ENCODE measurements around the gene VWA3B. TPM values are rescaled to one million over a fixed set of nuclear protein-coding genes. Genes with fewer than 3 reads are reported as not detected.

VWA3B gene
- total RNA-seq, 1 experiment from 2014 or later = not detected

- TF ChIP-seq, protein P1, sequence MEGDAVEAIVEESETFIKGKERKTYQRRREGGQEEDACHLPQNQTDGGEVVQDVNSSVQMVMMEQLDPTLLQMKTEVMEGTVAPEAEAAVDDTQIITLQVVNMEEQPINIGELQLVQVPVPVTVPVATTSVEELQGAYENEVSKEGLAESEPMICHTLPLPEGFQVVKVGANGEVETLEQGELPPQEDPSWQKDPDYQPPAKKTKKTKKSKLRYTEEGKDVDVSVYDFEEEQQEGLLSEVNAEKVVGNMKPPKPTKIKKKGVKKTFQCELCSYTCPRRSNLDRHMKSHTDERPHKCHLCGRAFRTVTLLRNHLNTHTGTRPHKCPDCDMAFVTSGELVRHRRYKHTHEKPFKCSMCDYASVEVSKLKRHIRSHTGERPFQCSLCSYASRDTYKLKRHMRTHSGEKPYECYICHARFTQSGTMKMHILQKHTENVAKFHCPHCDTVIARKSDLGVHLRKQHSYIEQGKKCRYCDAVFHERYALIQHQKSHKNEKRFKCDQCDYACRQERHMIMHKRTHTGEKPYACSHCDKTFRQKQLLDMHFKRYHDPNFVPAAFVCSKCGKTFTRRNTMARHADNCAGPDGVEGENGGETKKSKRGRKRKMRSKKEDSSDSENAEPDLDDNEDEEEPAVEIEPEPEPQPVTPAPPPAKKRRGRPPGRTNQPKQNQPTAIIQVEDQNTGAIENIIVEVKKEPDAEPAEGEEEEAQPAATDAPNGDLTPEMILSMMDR (conservative IDR thresholded peaks at IDR 0.05; ENCODE audit: low read depth, low read length) = no peak
- TF ChIP-seq EZH2 (IDR thresholded peaks at IDR 0.05; ENCODE audit: borderline replicate concordance, low read depth, low read length, poor library complexity, severe bottlenecking) = no peak
- POLR2A ChIA-PET (ENCODE audit: low non-redundant PET) = no interaction called here
- intact Hi-C loops (cut with micrococcal nuclease; ENCODE audit: unreplicated experiment) = no loop called here
- Histone ChIP-seq H3K27ac (ENCODE audit: low read depth, low read length, poor library complexity, severe bottlenecking) (no peak overlapping the region), H3K4me1 (ENCODE audit: insufficient read depth, low read length, poor library complexity, severe bottlenecking) (no peaks in the 10 kb centered on the region), H3K4me3 (ENCODE audit: low read depth, low read length, poor library complexity, severe bottlenecking) (no peak overlapping the region), H3K36me3 (ENCODE audit: insufficient read depth, low read length, poor library complexity, severe bottlenecking) (no peaks in the 10 kb centered on the region), H3K27me3 (replicated peaks; ENCODE audit: insufficient read depth, low read depth, low read length, poor library complexity) (peaks cover 14% of the 10 kb centered on the region), H3K9me3 (ENCODE audit: low read depth, low read length, poor library complexity, severe bottlenecking) (peaks cover 4% of the 10 kb centered on the region)
- BruUV-seq (replicated peaks) = no TSS peak
- CTCF ChIA-PET = no interaction called here
- no peak for DNase-seq (ENCODE audit: low spot score)
These were observed 242.6 kb downstream of the VWA3B start for GRCh38 chr2:98329549-98329948.

DNA sequence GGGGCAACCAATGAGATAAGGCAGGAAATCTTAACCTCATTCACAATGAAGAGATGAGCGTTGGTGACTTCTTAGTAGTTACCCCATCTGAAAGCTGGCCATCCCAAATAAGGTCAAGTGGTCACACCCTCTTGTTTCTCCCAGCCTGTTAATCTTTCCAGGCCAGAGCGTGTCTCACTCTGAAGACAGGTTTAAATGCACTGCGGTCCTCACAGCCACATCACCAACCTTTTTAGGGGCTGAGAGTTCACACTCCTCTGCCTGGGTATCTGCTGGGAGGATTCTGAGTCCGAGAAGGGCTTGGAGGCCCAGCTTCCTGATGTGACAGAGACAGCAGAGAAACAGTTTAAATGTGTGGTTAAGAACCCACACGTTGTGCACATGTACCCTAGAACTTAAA lies 246.0 kb downstream of the VWA3B start:
- POLR2A ChIA-PET (ENCODE audit: low non-redundant PET) = no interaction called here
- BruUV-seq (replicated peaks) = no TSS peak
- DNase-seq (ENCODE audit: low spot score) = no peak
- CTCF ChIA-PET = no interaction called here
- intact Hi-C loops (cut with micrococcal nuclease; ENCODE audit: unreplicated experiment) = no loop called here
- Histone ChIP-seq H3K27me3 (replicated peaks; ENCODE audit: insufficient read depth, low read depth, low read length, poor library complexity) (peaks cover 28% of the 10 kb centered on the region), H3K4me3 (ENCODE audit: low read depth, low read length, poor library complexity, severe bottlenecking) (no peak overlapping the region), H3K4me1 (ENCODE audit: insufficient read depth, low read length, poor library complexity, severe bottlenecking) (no peaks in the 10 kb centered on the region), H3K36me3 (ENCODE audit: insufficient read depth, low read length, poor library complexity, severe bottlenecking) (no peaks in the 10 kb centered on the region), H3K27ac (ENCODE audit: low read depth, low read length, poor library complexity, severe bottlenecking) (no peak overlapping the region), H3K9me3 (ENCODE audit: low read depth, low read length, poor library complexity, severe bottlenecking) (peaks cover 2% of the 10 kb centered on the region)
- TF ChIP-seq, protein P1 (conservative IDR thresholded peaks at IDR 0.05; ENCODE audit: low read depth, low read length) = no peak
- no peak for TF ChIP-seq EZH2 (IDR thresholded peaks at IDR 0.05; ENCODE audit: borderline replicate concordance, low read depth, low read length, poor library complexity, severe bottlenecking)

- H3K4me3 ChIP-seq (ENCODE audit: low read depth, low read length, poor library complexity, severe bottlenecking) = no peak overlapping the region
- intact Hi-C loops (cut with micrococcal nuclease; ENCODE audit: unreplicated experiment) = no loop called here
These were observed 247.0 kb downstream of the VWA3B start for GRCh38 chr2:98333922-98334321.

More at GRCh38 chr2:98333922-98334321, 247.0 kb downstream of the VWA3B start:
- no peak for DNase-seq (ENCODE audit: low spot score)
- TF ChIP-seq, protein P1 (conservative IDR thresholded peaks at IDR 0.05; ENCODE audit: low read depth, low read length) = no peak
- no peak for TF ChIP-seq EZH2 (IDR thresholded peaks at IDR 0.05; ENCODE audit: borderline replicate concordance, low read depth, low read length, poor library complexity, severe bottlenecking)
- POLR2A ChIA-PET (ENCODE audit: low non-redundant PET) = no interaction called here
- BruUV-seq (replicated peaks) = no TSS peak
- CTCF ChIA-PET = no interaction called here
- H3K36me3 ChIP-seq (ENCODE audit: insufficient read depth, low read length, poor library complexity, severe bottlenecking) = no peaks in the 10 kb centered on the region
- H3K4me1 ChIP-seq (ENCODE audit: insufficient read depth, low read length, poor library complexity, severe bottlenecking) = no peaks in the 10 kb centered on the region
- no peaks in the 10 kb centered on the region for H3K9me3 ChIP-seq (ENCODE audit: low read depth, low read length, poor library complexity, severe bottlenecking)
- H3K27ac ChIP-seq (ENCODE audit: low read depth, low read length, poor library complexity, severe bottlenecking) = no peak overlapping the region
- peaks cover 27% of the 10 kb centered on the region for H3K27me3 ChIP-seq (replicated peaks; ENCODE audit: insufficient read depth, low read depth, low read length, poor library complexity)

All from A673 (cell line).